Measurements from ENCODE around the gene ARRB2. TPM values are rescaled to one million over a fixed set of nuclear protein-coding genes. Genes with fewer than 3 reads are reported as not detected.

ARRB2 gene
- polyA plus RNA-seq, 1 donor (not counting 4 experiments of a cell fraction or from before 2014, with no cell fraction given): 11.5 TPM

GRCh38 chr17:4664230-4664629, 46.2 kb upstream of the ARRB2 start:
- DNase-seq (ENCODE audit: low read depth, low spot score): no peak
- Histone ChIP-seq H3K4me1 (ENCODE audit: control insufficient read depth, extremely low read depth, insufficient read depth, low read length) (no peaks in the 10 kb centered on the region), H3K27me3 (ENCODE audit: control insufficient read depth, extremely low read depth, insufficient read depth, low read length) (peaks cover 19% of the 10 kb centered on the region), H2AFZ (ENCODE audit: control insufficient read depth, low read length) (no peak overlapping the region), H3K4me3 (ENCODE audit: control insufficient read depth in 2 of 3, extremely low read depth in 1 of 3, insufficient read depth in 2 of 3, low read depth in 1 of 3, low read length in 3 of 3) (no peak overlapping the region), H3K9ac (ENCODE audit: control insufficient read depth, extremely low read depth, insufficient read depth, low read length) (no peak overlapping the region), H3K27ac (ENCODE audit: control insufficient read depth, insufficient read depth, low read length) (no peak overlapping the region), H3K36me3 (ENCODE audit: control insufficient read depth in 2 of 2, extremely low read depth in 1 of 2, insufficient read depth in 2 of 2, low read length in 2 of 2) (no peaks in the 10 kb centered on the region), H4K20me1 (ENCODE audit: control insufficient read depth, extremely low read depth, insufficient read depth, low read length) (no peaks in the 10 kb centered on the region), H3K4me2 (ENCODE audit: control insufficient read depth, extremely low read depth, insufficient read depth, low read depth, low read length) (no peak overlapping the region), H3K9me3 (ENCODE audit: control insufficient read depth, low read depth, low read length) (no peaks in the 10 kb centered on the region), H3K9me1 (ENCODE audit: control insufficient read depth, extremely low read depth, insufficient read depth, low read length) (no peaks in the 10 kb centered on the region), H3K79me2 (ENCODE audit: control insufficient read depth, insufficient read depth, low read length) (no peaks in the 10 kb centered on the region)
- dilution Hi-C loops (cut with MboI; ENCODE audit: extremely low pct_ligation_motif_present, low sequenced_read_pairs): no loop called here
- no peak for FAIRE-seq
- TF ChIP-seq EZH2 (IDR thresholded peaks at IDR 0.05; ENCODE audit: low read length) (no peak), CTCF (optimal IDR thresholded peaks at IDR 0.05 in 1 of 3, IDR thresholded peaks at IDR 0.05 in 1 of 3, conservative IDR thresholded peaks at IDR 0.05 in 1 of 3; ENCODE audit: extremely low read depth in 1 of 3, insufficient read depth in 2 of 3, low read length in 3 of 3) (no peak)

GRCh38 chr17:4665027-4665426, 45.4 kb upstream of the ARRB2 start:
- Histone ChIP-seq H3K9ac (ENCODE audit: control insufficient read depth, extremely low read depth, insufficient read depth, low read length) (no peak overlapping the region), H3K27ac (ENCODE audit: control insufficient read depth, insufficient read depth, low read length) (no peak overlapping the region), H2AFZ (ENCODE audit: control insufficient read depth, low read length) (no peak overlapping the region), H3K27me3 (ENCODE audit: control insufficient read depth, extremely low read depth, insufficient read depth, low read length) (peaks cover 19% of the 10 kb centered on the region), H3K9me3 (ENCODE audit: control insufficient read depth, low read depth, low read length) (no peaks in the 10 kb centered on the region), H3K4me3 (ENCODE audit: control insufficient read depth in 2 of 3, extremely low read depth in 1 of 3, insufficient read depth in 2 of 3, low read depth in 1 of 3, low read length in 3 of 3) (no peak overlapping the region), H3K36me3 (ENCODE audit: control insufficient read depth in 2 of 2, extremely low read depth in 1 of 2, insufficient read depth in 2 of 2, low read length in 2 of 2) (no peaks in the 10 kb centered on the region), H3K79me2 (ENCODE audit: control insufficient read depth, insufficient read depth, low read length) (no peaks in the 10 kb centered on the region), H4K20me1 (ENCODE audit: control insufficient read depth, extremely low read depth, insufficient read depth, low read length) (no peaks in the 10 kb centered on the region), H3K4me2 (ENCODE audit: control insufficient read depth, extremely low read depth, insufficient read depth, low read depth, low read length) (no peak overlapping the region), H3K4me1 (ENCODE audit: control insufficient read depth, extremely low read depth, insufficient read depth, low read length) (no peaks in the 10 kb centered on the region), H3K9me1 (ENCODE audit: control insufficient read depth, extremely low read depth, insufficient read depth, low read length) (no peaks in the 10 kb centered on the region)
- TF ChIP-seq CTCF (optimal IDR thresholded peaks at IDR 0.05 in 1 of 3, IDR thresholded peaks at IDR 0.05 in 1 of 3, conservative IDR thresholded peaks at IDR 0.05 in 1 of 3; ENCODE audit: extremely low read depth in 1 of 3, insufficient read depth in 2 of 3, low read length in 3 of 3) (no peak), EZH2 (IDR thresholded peaks at IDR 0.05; ENCODE audit: low read length) (no peak)
- FAIRE-seq (no peak), DNase-seq (ENCODE audit: low read depth, low spot score) (no peak)
- dilution Hi-C loops (cut with MboI; ENCODE audit: extremely low pct_ligation_motif_present, low sequenced_read_pairs): no loop called here
